CD4-positive, CD25-positive, alpha-beta regulatory T cell (primary cell): Measurements from ENCODE around the gene TMPRSS3. TPM values are rescaled to one million over a fixed set of nuclear protein-coding genes. Genes with fewer than 3 reads are reported as not detected.

ENCODE experiments used
- ATAC-seq, 2 donors: fragments of 150-1000 bp; cut with Tn5 transposase; one replicate each; pipeline ENCODE4 v1.10.0; 2021; ENCODE audit warnings: low read depth in 2 of 2, moderate number of reproducible peaks in 2 of 2, moderate library complexity in 1 of 2
- DNase-seq, 3 donors: peaks; one replicate each; pipeline versions ENCODE4 v3.0.0 to v3.0.0-alpha.2; 2012 to 2022; ENCODE audit warnings: mixed read lengths in 1 of 3
- H3K27ac ChIP-seq: one replicate; pipeline ENCODE4 v1.7.0; 2013; ENCODE audit warnings: mild to moderate bottlenecking, low read length; ENCODE audit not compliant: insufficient read depth, poor library complexity, severe bottlenecking
- H3K27me3 ChIP-seq: one replicate; pipeline ENCODE4 v1.7.0; 2013; ENCODE audit warnings: low read length; ENCODE audit not compliant: control insufficient read depth, insufficient read depth
- H3K36me3 ChIP-seq: one replicate; pipeline ENCODE4 v1.7.0; 2013; ENCODE audit warnings: mild to moderate bottlenecking, low read length, moderate library complexity; ENCODE audit not compliant: control insufficient read depth, insufficient read depth
- H3K4me1 ChIP-seq: 2 replicates; pipeline ENCODE4 v1.7.0; 2013; ENCODE audit warnings: mild to moderate bottlenecking, low read length; ENCODE audit not compliant: insufficient read depth, control insufficient read depth, poor library complexity, severe bottlenecking
- H3K4me3 ChIP-seq: one replicate; pipeline ENCODE4 v1.7.0; 2013; ENCODE audit warnings: low read depth, mild to moderate bottlenecking, low read length, moderate library complexity
- H3K9me3 ChIP-seq, 2 experiments: 1 replicate in 1 of 2; 2 replicates in 1 of 2; pipeline ENCODE4 v1.7.0; 2013; ENCODE audit warnings: low read length in 2 of 2, mild to moderate bottlenecking in 1 of 2, moderate library complexity in 1 of 2; ENCODE audit not compliant: control insufficient read depth in 2 of 2
- H3K27ac Mint-ChIP-seq, 3 donors: one replicate each; pipeline ENCODE4 v1.8.0; 2020 to 2022; ENCODE audit warnings: mild to moderate bottlenecking in 3 of 3, mixed read lengths in 3 of 3, moderate library complexity in 2 of 3
- H3K27me3 Mint-ChIP-seq: one replicate; pipeline ENCODE4 v1.8.0; 2022; ENCODE audit warnings: mild to moderate bottlenecking, mixed read lengths
- H3K36me3 Mint-ChIP-seq: one replicate; pipeline ENCODE4 v1.8.0; 2020; ENCODE audit warnings: mixed read lengths
- H3K4me1 Mint-ChIP-seq, 4 donors: one replicate each; pipeline ENCODE4 v1.8.0; 2020 to 2022; ENCODE audit warnings: mixed read lengths in 4 of 4, mild to moderate bottlenecking in 1 of 4
- H3K4me3 Mint-ChIP-seq, 4 donors: one replicate each; pipeline ENCODE4 v1.8.0; 2020 to 2022; ENCODE audit warnings: mild to moderate bottlenecking in 4 of 4, mixed read lengths in 4 of 4, moderate library complexity in 3 of 4
- H3K9me3 Mint-ChIP-seq, 7 donors: one replicate each; pipeline ENCODE4 v1.8.0; 2020 to 2022; ENCODE audit warnings: mixed read lengths in 7 of 7, mild to moderate bottlenecking in 3 of 7, moderate library complexity in 2 of 7
- polyA plus RNA-seq, 4 donors: library from polyadenylated mRNA; unstranded; fragments of 300-500 nt; fragmentation: Illumina TruSeq; gene quantifications; one replicate each; pipeline ENCODE4 v1.2.3, GENCODE V29; 2021
- total RNA-seq: library from RNA; stranded (reverse); gene quantifications from one replicate; pipeline ENCODE4 v1.2.3, GENCODE V29; 2022

Gene TMPRSS3
- total and polyA plus RNA-seq, 5 donors from 2014 or later: 1.1 to 4.0 (median 2.3) TPM

GRCh38 chr21:42391297-42391696, 4.6 kb downstream of the TMPRSS3 start:
- Mint-ChIP-seq H3K4me3 (no peak overlapping the region), H3K4me1 (peaks cover 11 to 39% (median 19%) of the 10 kb centered on the region in 4 donors), H3K36me3 (no peaks in the 10 kb centered on the region), H3K27ac (peak overlapping the region in 2 of 3 donors; percentile 11 to 47), H3K27me3 (no peaks in the 10 kb centered on the region), H3K9me3 (no peaks in the 10 kb centered on the region)
- no peak overlapping the region for H3K4me3 ChIP-seq
- no peaks in the 10 kb centered on the region for H3K27me3 ChIP-seq
- H3K9me3 ChIP-seq: no peaks in the 10 kb centered on the region
- no peak overlapping the region for H3K27ac ChIP-seq
- peaks cover 9% of the 10 kb centered on the region for H3K4me1 ChIP-seq
- DNase-seq (no peak), ATAC-seq (no peak)
- no peaks in the 10 kb centered on the region for H3K36me3 ChIP-seq

GRCh38 chr21:42390696-42391095, 5.2 kb downstream of the TMPRSS3 start:
- Mint-ChIP-seq H3K9me3 (no peaks in the 10 kb centered on the region), H3K36me3 (no peaks in the 10 kb centered on the region), H3K27me3 (no peaks in the 10 kb centered on the region), H3K4me1 (peaks cover 11 to 41% (median 20%) of the 10 kb centered on the region in 4 donors), H3K27ac (peak overlapping the region; percentile 47 to 76 (median 65)), H3K4me3 (no peak overlapping the region)
- Histone ChIP-seq H3K9me3 (no peaks in the 10 kb centered on the region), H3K4me1 (peaks cover 9% of the 10 kb centered on the region), H3K4me3 (no peak overlapping the region), H3K27me3 (no peaks in the 10 kb centered on the region), H3K27ac (no peak overlapping the region), H3K36me3 (no peaks in the 10 kb centered on the region)
- DNase-seq (no peak), ATAC-seq (no peak)

GRCh38 chr21:42390193-42390592, 5.7 kb downstream of the TMPRSS3 start:
- Histone ChIP-seq H3K4me1 (peaks cover 11% of the 10 kb centered on the region), H3K9me3 (no peaks in the 10 kb centered on the region), H3K4me3 (no peak overlapping the region), H3K36me3 (no peaks in the 10 kb centered on the region), H3K27me3 (no peaks in the 10 kb centered on the region), H3K27ac (no peak overlapping the region)
- Mint-ChIP-seq H3K9me3 (peaks cover 0 to 2% (median 0%) of the 10 kb centered on the region in 7 donors), H3K27ac (no peak overlapping the region), H3K4me3 (no peak overlapping the region), H3K36me3 (no peaks in the 10 kb centered on the region), H3K4me1 (peaks cover 11 to 46% (median 22%) of the 10 kb centered on the region in 4 donors), H3K27me3 (no peaks in the 10 kb centered on the region)
- no peak for DNase-seq
- ATAC-seq: no peak

- no peaks in the 10 kb centered on the region for H3K9me3 ChIP-seq
- no peak overlapping the region for H3K4me3 ChIP-seq
- no peaks in the 10 kb centered on the region for H3K36me3 Mint-ChIP-seq
- no peak for ATAC-seq
- no peak for DNase-seq
- H3K27ac Mint-ChIP-seq: peak overlapping the region in 1 of 3 donors; percentile 76
- H3K27me3 Mint-ChIP-seq: no peaks in the 10 kb centered on the region
- H3K36me3 ChIP-seq: no peaks in the 10 kb centered on the region
- H3K27me3 ChIP-seq: no peaks in the 10 kb centered on the region
- no peak overlapping the region for H3K27ac ChIP-seq
- peaks cover 0 to 3% (median 0%) of the 10 kb centered on the region in 7 donors for H3K9me3 Mint-ChIP-seq
- H3K4me1 Mint-ChIP-seq: peaks cover 11 to 51% (median 25%) of the 10 kb centered on the region in 4 donors
- H3K4me3 Mint-ChIP-seq: peak overlapping the region in 1 of 4 donors; percentile 15
- peaks cover 19% of the 10 kb centered on the region for H3K4me1 ChIP-seq
Measured at GRCh38 chr21:42389449-42389835, 6.4 kb downstream of the TMPRSS3 start.

GRCh38 chr21:42388740-42389448, 7.0 kb downstream of the TMPRSS3 start:
- Histone ChIP-seq H3K4me3 (no peak overlapping the region), H3K9me3 (no peaks in the 10 kb centered on the region), H3K27ac (no peak overlapping the region), H3K36me3 (no peaks in the 10 kb centered on the region), H3K4me1 (peaks cover 22% of the 10 kb centered on the region), H3K27me3 (no peaks in the 10 kb centered on the region)
- Mint-ChIP-seq H3K4me1 (peaks cover 11 to 56% (median 29%) of the 10 kb centered on the region in 4 donors), H3K36me3 (no peaks in the 10 kb centered on the region), H3K27me3 (no peaks in the 10 kb centered on the region), H3K9me3 (peaks cover 0 to 3% (median 0%) of the 10 kb centered on the region in 7 donors), H3K4me3 (peak overlapping the region in 1 of 4 donors; percentile 15), H3K27ac (peak overlapping the region in 2 of 3 donors; percentile 32 to 55)
- DNase-seq (no peak), ATAC-seq (no peak)

- H3K4me1 Mint-ChIP-seq: peaks cover 5 to 50% (median 24%) of the 10 kb centered on the region in 4 donors
- Histone ChIP-seq H3K36me3 (no peaks in the 10 kb centered on the region), H3K4me3 (no peak overlapping the region), H3K9me3 (no peaks in the 10 kb centered on the region), H3K27ac (no peak overlapping the region), H3K4me1 (peaks cover 20% of the 10 kb centered on the region), H3K27me3 (no peaks in the 10 kb centered on the region)
- H3K9me3 Mint-ChIP-seq: peaks cover 0 to 3% (median 0%) of the 10 kb centered on the region in 7 donors
- H3K27ac Mint-ChIP-seq: no peak overlapping the region
- no peaks in the 10 kb centered on the region for H3K36me3 Mint-ChIP-seq
- H3K27me3 Mint-ChIP-seq: no peaks in the 10 kb centered on the region
- no peak overlapping the region for H3K4me3 Mint-ChIP-seq
- ATAC-seq: no peak
- DNase-seq: no peak
Measured at GRCh38 chr21:42387843-42388340, 8.0 kb downstream of the TMPRSS3 start.

- Mint-ChIP-seq H3K9me3 (peaks cover 0 to 9% (median 0%) of the 10 kb centered on the region in 7 donors), H3K4me1 (peaks cover 5 to 43% (median 20%) of the 10 kb centered on the region in 4 donors), H3K27ac (no peak overlapping the region), H3K36me3 (no peaks in the 10 kb centered on the region), H3K4me3 (no peak overlapping the region), H3K27me3 (no peaks in the 10 kb centered on the region)
- Histone ChIP-seq H3K4me1 (peaks cover 14% of the 10 kb centered on the region), H3K4me3 (no peak overlapping the region), H3K36me3 (no peaks in the 10 kb centered on the region), H3K27ac (no peak overlapping the region), H3K9me3 (peaks cover 0 to 2% of the 10 kb centered on the region in 2 experiments), H3K27me3 (no peaks in the 10 kb centered on the region)
- DNase-seq: no peak
- ATAC-seq: no peak
Measured at GRCh38 chr21:42387164-42387563, 8.7 kb downstream of the TMPRSS3 start.
